Effector CD4-positive, alpha-beta T cell (primary cell): ENCODE data around the gene TMEM266.

Experiments
- DNase-seq: peaks from one replicate; pipeline ENCODE4 v3.0.0-alpha.2; 2020

The TMEM266 gene

GRCh38 chr15:76206325-76206976 is 146.7 kb downstream of the TMEM266 start:
- DNase-seq: no peak

DNA sequence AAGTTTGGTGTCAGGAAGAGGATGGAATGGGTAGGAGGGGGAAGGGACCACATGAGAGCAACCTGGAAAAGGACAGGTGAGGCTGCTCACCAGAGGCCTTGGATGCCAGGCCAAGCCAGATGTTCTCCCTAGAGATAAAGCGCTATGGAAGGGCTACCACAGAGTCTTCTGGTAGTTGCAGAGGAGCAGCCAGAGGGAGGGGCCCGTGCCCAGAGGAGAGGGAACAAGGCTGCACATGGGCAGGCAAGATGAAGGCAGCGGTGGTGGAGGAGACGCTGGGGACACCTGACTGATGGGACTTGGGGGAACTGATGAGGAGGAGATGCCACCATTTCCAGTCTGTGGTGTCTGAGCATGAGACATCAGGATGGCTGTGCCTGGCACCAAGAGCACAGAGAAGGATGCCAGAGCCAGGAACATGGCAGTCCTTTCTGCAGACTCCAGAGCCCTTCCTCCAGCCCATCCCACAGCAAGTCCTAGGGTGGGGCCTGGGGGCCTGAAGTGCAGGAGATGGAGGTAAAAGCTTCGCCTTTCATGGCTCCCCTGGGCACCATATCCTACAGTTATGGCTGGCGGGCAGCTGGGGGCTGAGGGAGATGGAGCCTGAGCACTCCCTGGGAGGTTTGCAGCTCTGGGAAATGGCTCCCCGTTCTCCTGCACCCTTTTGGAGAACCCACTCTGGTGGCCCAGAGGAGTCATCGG is 148.4 kb downstream of the TMEM266 start:
- no peak for DNase-seq

- DNase-seq: no peak
Measured at GRCh38 chr15:76208786-76209424, 149.1 kb downstream of the TMEM266 start.

- no peak for DNase-seq
Measured at GRCh38 chr15:76209523-76209922, 149.7 kb downstream of the TMEM266 start.

DNA sequence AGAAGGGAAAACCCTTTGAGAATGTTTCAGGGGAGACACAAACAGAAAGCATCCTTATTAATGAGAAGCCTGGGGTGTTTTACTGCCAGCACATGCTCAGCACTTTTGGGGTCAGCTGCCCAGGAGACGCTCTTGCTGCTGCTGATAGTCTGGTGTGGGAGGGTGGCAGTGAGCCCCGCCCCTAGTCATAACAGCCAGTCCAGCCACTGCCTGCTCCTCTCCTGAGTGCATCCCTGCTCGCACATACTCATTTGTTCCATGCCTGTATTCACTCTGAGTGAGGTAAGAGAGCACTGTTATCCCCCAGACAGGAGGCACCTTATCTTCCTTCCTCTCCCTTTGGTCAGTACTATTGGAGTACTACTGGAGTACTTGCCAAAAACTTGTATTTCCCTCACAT is 150.2 kb downstream of the TMEM266 start:
- DNase-seq: no peak

DNA sequence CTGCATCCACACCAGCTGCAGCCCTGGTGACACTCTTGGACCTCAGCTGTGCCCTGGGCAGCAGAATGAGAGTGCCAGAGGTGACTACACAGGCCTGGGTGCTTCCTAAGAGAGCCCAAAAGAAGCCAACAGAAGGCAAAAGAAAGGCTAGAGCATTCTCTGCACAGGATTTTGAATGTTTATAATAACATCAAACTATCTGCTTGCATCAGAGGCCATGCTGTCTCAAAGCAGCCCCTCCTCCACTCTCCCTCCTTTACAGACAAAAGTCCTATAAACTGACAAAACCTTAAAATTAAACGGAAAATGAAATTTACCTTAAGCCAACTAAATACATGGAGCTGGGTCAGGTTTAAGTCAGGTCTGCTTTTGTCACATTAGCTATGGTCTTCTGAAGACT is 155.8 kb downstream of the TMEM266 start:
- no peak for DNase-seq

GRCh38 chr15:76217029-76217881 is 157.5 kb downstream of the TMEM266 start:
- DNase-seq: no peak

- DNase-seq: no peak
Measured at GRCh38 chr15:76217882-76218217, 158.1 kb downstream of the TMEM266 start.

DNA sequence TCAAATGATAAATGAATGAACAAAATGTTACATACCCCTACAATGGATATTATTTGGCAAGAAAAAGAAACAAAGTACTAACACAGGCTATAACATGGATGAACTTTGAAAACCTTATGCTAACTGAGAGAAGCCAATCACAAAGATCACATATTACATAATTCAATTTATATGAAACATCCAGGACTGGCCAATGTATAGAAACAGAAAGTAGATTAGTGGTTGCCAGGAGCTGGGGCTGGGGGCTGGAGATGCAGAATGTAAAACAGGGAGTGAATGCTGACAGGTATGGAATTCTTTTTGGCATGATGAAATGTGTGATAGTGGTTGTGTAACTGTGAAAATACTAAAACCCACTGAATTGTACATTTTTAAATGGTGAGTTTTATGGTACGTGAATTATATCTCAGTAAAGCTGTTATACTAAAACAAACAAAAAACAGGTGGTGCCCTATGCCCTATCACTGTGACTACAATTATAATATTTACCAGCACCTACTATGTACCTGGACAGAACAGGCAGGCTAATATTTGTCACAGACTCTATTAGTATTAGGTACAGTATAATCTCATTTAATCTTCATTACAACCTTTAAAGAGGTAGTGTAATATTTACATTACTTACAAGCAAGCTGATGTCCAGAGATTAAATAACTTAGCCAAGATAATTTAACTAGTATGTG is 161.4 kb downstream of the TMEM266 start:
- no peak for DNase-seq

DNA sequence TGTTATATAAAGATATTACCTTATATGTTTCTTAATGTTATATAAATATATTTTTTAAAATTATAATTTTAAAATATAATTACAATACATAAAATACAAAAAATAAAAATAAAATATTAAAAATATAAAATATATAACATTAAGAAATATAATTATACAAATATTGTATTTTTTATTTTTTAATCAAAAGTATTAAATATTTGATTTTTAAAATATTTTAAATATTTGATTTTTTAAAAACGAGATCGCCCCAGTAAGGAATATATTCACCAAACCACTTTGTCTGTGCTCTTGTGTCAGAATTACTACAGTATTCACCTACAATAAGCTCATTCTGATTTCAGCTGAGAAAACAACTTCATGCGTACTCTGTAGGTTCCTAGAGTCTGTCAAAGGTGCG is 162.4 kb downstream of the TMEM266 start:
- DNase-seq: no peak

- DNase-seq: no peak
Measured at GRCh38 chr15:76223521-76223920, 163.7 kb downstream of the TMEM266 start.

DNA sequence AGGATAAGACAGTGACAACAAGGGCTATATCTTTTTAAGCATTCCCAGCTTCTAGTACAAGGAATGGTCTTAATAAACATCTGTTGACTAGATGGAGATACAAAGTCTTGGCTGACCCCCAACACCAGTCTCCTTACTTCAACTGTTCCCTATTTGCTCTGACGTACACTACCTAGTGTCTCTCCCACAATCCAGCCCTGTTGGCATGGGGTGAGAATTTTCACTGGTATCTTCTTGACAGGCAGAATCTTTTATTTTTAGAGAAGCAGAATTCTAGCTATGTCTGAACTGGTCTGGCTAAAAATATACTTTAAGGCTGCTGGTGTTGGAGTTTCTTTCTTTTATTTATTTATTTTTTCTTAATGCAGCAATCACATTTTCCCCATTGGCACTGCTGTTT is 169.5 kb downstream of the TMEM266 start:
- no peak for DNase-seq

GRCh38 chr15:76233921-76234320 is 174.1 kb downstream of the TMEM266 start:
- no peak for DNase-seq

DNA sequence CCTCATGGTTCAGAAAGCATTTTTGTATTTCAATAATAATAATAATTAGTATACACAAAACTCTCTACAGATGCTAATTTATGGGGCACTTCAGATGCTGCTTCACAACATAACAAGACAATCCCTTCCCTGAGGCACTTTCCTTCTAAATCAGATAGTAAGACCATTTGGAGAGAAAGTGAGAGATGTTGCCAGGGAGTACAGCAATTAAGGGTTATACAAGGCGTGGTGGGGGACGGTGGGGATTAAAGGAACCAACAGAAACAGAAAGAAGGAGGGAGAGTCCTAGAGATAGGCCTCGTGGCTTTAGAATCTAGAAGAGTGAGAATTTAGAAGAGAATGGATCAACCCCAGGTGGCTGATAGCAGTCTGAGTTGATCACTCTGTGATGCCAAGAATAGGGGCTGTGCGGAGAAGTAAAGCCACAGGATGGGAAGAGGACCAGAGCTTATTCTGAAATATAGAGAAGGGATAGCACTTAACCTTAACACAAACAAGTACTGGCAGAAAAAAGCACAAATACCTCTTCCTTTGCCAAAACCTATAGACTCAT is 174.6 kb downstream of the TMEM266 start:
- DNase-seq: no peak

DNA sequence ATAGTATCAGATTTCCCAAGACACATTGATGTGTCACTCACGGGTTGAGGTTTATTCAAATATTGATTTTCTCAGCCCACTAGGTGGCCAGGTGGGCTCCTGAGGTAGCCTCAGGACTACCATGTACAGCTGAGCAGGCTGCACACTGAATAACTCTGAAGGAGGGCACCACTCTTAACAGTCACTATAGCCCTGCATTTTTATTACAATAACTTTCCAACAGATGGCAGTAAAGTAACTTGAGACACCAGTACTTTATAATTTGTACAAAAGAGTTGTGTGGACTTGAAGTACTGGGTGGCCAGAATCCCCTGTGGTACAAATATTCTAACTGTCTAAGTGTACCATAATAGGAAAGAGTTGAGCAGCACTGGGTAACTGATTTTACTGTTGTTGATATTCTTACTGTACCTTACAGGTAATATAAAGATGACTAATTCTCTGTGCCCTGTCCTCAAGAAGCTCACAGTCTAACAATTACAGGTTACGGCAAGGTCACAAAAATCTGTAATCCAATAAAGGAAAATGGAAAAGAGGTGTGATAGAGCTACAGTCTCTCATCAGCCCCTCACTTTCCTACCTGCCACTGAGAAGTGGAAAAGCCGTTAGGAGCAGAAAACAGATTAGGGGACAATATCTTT is 175.5 kb downstream of the TMEM266 start:
- no peak for DNase-seq

- no peak for DNase-seq
Measured at GRCh38 chr15:76236350-76236749, 176.6 kb downstream of the TMEM266 start.

DNA sequence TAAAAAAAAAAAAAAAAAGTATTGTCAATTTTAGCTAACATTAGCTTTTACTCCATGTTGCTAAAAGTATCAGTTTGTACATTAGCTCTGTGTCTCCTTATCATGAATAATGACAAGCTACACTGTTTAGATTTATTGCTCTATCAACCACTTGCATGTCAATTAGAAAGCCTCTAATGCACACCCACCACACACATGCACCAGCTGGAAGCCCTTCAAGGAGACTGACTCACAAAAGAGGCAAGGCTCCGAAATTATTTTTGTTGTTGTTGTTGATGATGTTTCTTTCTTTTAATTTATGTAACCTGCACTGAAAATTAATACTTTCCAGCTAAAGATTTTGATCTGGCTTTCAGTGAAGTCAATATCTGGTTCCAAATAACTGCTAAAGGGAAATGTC is 180.0 kb downstream of the TMEM266 start:
- DNase-seq: no peak

GRCh38 chr15:76245072-76245610 is 185.4 kb downstream of the TMEM266 start:
- DNase-seq: no peak

DNA sequence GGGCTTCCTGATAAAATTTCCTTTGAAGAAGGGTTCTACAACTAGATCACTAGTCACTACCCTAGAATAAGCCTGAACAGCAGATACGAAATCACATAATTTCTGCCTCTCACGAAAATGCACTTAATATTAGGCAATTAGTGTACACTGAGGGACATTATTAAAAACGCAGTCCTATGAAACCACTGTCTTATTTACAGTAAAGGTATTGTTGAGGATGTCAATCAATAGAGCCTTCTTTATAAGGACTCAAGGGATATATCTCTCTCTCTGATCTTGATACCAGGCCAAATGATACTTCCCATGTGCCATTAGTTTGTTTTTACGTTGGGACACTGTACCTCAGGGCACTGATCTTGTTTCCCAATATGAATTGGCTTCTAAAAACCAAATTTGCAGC is 191.9 kb downstream of the TMEM266 start:
- DNase-seq: no peak

DNA sequence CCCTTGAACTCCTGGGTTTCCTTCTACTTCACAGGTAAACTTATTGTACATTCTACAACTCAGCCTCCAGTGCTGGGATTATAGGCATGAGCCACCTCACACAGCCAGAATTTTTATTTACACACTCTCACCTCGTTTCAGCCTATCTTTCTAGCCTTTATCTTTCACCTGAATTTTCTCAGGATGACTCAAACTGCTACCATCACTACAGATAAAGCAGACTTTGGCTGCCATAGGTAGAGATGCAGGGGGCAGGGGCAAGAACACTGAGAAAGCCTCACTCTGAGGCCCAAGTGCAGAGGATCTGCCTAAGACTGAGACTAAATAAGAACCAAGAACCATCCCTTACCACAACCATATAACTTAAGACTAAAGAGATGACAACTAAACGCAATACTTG is 192.5 kb downstream of the TMEM266 start:
- no peak for DNase-seq

DNA sequence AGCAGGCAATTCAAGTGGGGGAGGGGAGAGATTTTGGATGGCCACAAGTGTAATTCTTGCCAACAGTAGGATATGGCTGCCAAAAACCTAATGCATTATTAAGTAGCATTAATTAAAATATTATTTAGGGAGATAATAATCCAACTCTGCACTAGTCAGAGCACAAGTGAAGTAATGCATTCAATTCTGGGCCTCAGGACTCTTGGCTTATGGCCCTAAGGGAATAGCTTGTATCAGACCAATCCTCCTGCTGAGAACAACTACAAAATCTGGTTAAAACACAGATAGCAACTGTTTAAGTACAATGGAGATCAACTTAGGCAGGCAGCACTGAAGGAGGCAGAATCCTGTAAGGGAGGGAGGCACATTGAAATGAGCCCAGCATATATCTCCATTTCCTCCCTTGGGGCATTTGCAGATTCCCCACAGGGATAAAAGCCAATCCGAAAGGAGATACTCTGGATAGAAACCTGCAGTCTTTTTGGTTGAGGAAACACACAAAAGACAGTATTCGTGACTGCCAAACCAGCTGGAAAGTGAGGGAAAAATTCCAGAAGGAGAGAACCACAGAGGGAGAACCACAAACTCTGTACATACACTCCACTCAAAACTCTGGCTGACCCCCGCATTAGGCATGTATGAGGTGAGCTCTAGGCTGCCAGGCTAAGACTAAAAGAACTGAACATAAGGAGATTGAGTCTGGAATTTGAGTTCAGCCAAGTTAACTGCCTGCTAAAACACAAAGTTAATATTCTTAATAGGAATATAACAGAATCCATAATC is 194.1 kb downstream of the TMEM266 start:
- DNase-seq: no peak
